Right renal cortex interstitium (tissue), 3 donors: ENCODE data around the gene TALDO1. TPM values are rescaled to one million over a fixed set of nuclear protein-coding genes. Genes with fewer than 3 reads are reported as not detected.

ENCODE experiments used
- DNase-seq, 3 donors: peaks; one replicate each; pipeline ENCODE4 v3.0.0-alpha.2; 2013; ENCODE audit warnings: low read depth in 3 of 3, low spot score in 2 of 3
- polyA plus RNA-seq, 3 donors: library from polyadenylated mRNA; unstranded; fragments of 120-200 nt; gene quantifications; one replicate each; pipeline ENCODE4 v1.2.1, GENCODE V29; 2013; ENCODE audit not compliant: insufficient read length in 3 of 3

The TALDO1 gene
- polyA plus RNA-seq, 3 donors: 109 to 129 (median 120) TPM

GRCh38 chr11:766106-766935, 19.1 kb downstream of the TALDO1 start:
- no peak for DNase-seq

- DNase-seq: no peak
These were observed 19.6 kb downstream of the TALDO1 start for GRCh38 chr11:766936-767210.

DNA sequence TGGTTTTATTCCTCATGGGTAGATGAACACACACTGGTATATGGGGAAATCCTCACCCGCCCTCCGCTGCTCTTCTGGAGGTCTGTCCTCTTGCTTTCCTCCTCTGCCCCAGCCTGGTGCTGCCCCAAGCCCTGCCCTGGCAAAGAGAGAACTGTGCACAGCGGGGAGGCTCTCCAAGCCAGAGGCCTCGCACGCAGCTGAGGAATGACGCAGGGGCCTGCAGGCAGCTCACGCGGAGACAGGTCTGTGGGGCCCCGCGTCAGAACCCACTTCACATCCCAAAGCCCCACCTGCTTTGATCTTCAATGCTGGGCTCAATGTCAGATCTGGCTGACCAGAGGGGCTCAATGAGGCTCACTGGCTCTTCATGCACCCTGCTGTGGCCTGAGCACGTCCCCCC, 20.0 kb downstream of the TALDO1 start:
- no peak for DNase-seq

DNA sequence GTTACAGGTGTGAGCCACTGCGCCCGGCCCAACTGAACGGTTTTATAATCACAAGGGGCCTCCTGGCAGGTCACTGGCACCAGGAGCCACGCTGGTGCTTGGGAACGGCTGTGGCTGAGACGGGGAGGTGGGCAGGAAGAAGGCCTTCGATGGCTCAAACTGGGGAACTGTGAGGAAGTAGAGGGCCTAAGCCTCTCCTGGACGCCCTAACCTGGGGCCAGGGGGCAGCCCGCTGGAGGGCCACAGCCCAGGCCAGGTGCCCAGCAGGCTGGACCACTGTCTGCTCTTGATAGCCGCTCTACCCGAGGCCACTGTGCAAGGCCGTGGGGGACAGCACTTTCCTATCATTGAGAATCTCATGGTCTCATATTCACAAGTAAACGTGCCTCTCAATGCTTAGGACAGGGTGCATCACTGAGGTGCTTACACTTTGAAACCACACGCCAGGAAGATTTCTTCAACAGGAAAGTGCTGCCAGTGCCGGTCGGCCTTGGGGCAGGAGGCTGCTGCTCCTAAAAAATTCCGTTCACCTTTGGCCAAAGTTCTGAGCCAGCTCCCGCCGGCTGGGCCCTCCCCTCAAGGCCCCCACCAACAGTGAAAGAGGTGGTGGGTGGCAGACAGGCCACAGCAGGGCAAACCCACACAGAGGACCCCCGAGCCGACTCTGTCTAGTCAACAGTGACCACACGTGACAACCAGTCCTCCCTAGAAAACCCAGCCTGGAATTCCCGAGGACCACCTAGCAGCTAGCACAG, 22.8 kb downstream of the TALDO1 start:
- DNase-seq: no peak

GRCh38 chr11:770642-771616, 23.7 kb downstream of the TALDO1 start:
- no peak for DNase-seq

DNA sequence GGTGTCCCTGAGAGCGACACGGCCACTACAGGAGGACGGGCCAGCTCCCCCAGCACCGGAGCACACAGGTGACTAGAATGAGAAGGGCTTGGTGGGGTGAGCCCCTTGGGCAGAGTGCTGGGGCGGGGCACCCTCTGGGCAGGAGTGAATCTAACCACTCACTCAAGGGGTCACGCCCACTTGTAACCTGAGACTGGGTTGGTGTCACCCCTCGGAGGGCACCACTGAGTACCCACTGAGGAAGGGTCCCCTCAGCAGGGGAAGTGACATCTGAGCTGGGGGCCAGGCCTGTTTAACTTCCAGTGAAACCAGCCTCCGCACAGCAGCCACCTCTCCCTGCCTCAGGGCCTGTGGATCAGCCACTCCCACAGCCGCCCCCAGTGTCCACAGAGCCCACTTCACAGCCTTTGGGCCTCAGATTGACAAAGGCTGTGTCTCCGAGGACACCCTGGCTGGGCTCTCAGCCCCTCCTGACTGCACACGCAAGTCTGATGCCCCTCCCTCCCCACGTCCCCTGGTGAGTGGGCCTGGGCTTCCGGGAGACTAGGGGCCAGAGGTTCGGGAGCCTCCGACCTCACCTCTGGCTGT, 24.4 kb downstream of the TALDO1 start:
- DNase-seq: no peak

DNA sequence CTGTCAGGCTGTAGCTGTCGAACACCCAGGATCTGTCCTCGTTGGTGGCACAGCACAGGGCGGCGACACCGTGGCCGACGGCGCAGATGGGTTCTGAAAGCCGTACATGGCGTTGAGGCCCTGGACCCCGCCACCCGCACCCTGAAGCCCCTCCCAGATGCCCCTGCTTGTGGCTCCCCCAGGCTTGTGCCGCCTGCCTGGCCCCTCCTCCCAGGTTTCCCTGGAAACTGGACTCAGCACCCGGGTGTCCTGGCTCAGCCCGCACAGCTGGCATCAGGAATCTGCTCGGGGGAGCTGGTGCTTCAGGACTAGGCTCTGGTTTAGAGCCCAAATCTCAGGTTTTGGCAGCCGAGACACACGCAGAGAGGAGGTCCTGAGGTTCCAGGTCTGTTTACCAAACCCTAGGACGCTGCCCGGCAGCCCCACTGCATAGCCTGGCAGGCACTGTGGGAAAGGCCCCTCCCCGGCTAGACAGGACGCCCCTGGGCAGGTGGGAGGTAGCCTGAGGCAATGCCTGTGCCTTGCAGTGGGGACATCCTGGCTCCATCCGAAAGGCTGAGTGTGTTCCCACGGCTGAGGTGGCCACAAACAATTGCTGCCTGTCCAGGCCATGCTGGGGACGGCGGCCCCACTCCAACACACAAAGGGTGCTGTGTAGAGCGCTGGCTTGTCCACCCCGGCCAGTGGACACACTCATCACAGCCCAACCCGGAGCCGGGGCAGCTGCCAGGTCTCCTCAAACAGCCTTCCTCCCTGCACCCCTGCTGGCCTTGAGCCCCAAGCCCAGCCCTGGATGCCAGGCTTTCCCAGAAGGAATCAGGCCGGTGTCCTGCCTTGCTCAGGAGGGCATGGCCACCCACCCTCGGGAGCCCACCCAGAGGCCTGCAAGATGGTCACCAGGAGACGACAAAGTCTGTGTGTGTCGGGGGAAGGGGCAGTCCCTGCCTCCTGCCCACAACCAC, 25.4 kb downstream of the TALDO1 start:
- no peak for DNase-seq

- DNase-seq: no peak
These were observed 26.2 kb downstream of the TALDO1 start for GRCh38 chr11:773425-773824.

DNA sequence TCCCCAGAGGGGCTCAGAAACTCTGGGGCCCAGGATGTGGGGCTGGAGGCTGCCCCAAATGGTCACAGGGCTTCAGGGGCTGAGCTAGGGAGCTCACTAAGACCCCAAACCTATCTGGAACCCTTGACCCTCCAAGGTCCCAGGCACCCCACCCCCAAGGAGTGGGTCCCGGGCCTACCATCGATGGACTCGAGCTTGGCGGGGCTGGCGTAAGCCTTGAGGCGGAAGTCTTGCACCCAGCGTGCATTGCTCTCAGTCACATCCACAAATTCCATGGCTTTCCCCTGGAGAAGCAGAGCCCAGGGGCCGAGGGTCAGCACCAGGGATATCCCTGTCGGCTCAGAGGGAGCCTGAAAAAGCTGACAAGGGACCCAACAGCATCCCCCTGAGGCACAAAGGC, 26.6 kb downstream of the TALDO1 start:
- DNase-seq: no peak

DNA sequence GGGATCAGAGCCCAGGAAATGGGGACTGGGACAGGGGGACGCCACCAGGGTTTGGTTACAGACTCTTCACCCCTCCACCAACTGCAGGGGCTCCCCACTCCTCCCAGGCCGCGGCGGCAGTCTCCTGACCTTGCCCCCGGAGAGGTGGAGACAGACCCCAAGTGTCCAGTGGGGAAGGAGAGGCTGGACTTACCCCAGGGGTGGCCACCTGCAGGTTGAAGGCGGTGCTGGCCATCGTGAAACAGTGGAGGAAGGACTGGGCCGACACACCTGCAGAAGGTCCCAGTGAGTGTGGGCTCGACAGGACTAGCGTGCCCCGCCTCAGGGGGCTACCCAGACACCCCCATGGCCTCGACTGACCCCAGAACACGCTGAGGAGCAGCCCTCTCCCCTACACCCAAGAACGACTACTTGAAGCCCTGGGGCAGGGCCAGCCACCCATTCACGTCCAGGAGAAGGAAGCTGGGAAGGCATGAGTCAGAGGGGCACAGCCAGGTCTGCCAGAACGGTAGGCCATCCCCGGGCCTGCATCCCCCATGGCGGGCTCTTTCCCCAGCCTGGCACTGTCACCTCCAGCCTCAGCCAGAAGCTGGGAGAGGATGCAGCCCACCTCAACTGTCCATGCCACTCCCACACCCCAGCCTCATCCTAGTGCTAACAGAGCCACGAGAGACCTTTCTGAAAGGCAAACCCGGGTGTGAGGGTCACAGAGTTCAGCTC, 27.8 kb downstream of the TALDO1 start:
- no peak for DNase-seq

DNA sequence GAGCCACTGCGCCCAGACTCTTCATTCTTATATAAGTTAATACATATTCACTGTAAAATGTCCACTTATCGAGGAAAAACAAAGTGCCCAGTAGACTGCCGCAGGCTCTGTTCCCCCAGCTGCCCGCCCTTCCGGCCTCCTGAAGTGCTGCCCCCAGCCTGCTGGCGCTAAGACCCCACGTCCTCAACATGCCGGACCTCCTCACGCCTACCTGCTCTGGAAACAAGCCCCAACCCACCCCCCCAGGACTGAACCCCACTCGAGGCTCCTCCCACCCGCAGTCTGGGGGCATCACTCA, 28.9 kb downstream of the TALDO1 start:
- no peak for DNase-seq

DNA sequence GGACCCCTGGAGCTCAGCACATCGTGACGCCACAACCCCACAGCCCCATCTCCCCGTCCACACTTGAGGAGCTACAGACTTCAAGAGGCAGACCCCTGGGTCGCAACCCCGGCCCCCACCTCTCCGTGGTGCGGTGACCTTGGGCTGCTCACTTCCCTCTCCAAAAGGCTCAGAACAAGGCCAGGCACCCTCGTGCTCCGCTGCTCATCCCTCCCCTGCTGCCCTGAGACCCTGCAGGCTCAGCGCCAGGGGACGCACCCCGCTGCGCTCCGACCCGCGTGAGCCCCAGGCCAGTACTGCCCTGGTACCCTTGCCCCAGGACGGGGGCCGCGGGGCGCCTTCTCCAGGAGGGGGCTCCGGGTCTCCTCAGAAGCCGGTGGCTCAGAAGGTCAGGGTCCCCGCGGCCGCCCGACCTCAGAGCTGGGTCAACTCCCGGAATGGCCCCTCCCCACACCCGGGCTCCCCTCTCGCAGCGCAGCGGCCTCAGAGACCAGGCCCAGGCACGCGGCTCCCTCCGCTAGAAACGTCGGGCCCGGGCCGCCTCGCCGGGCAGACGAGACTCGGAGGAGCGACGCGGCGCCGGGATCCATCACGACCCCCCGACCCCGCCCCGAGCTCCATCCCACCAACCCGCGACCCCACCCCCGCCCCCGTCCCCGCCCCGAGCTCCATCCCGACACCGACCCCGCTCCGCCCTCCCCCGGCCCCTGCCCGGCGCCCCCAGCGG, 29.5 kb downstream of the TALDO1 start:
- no peak for DNase-seq

DNA sequence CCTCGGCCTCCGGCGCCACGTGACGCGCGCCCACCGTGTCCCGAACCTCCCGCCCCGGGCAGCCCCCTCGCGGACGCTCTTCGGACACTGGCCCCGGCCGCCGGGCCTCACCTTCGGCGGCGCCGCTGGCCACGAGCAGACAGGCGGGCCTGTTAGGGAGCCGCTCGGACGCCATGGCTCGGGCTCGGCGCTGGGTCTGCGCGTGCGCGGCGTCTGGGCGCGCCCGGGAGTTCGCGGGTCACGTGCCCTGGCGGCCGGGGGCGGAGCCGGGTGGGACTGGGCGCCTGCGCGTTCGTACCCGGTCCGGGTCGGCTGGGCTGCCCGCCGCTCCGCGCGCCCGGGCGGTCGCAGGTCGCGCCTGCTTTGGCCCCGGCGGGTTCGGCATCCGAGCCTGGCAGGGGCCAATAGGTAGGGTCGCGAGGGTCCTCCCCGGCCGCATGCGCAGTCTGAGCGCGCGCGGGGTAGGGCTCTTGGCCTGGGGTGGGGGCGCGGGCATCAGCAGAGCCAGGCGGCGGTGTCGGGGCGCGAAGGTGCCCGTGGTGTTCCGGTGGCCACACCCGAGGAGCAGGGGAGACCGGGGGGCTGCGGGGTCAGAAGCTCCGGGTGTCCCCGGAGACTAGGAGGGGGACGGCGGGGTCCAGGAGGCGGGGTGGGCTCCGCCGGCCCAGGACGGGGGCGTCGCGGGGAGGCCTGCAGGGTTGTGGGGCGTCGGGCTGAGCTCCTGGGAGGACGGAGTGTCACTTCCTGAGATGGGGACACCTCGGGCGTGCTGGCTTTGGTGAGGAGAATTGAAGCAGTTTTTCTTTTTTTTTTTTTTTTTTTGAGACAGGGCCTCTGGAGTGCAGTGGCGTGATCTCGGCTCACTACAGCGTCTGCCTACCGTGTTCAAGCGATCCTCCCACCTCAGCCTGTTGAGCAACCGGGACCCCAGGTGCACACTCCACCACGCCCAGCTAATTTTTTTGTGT, 30.3 kb downstream of the TALDO1 start, which contains the start of gene GATD1:
Gene GATD1, minus strand, starts transcription at position 200 of the 968 bp plus-strand sequence. Its CDS starts 25 bp downstream, at position 175.
- DNase-seq: peak in 2 of 3 donors; percentile 76 to 80

- no peak for DNase-seq
These were observed 32.0 kb downstream of the TALDO1 start for GRCh38 chr11:778976-779954.

DNA sequence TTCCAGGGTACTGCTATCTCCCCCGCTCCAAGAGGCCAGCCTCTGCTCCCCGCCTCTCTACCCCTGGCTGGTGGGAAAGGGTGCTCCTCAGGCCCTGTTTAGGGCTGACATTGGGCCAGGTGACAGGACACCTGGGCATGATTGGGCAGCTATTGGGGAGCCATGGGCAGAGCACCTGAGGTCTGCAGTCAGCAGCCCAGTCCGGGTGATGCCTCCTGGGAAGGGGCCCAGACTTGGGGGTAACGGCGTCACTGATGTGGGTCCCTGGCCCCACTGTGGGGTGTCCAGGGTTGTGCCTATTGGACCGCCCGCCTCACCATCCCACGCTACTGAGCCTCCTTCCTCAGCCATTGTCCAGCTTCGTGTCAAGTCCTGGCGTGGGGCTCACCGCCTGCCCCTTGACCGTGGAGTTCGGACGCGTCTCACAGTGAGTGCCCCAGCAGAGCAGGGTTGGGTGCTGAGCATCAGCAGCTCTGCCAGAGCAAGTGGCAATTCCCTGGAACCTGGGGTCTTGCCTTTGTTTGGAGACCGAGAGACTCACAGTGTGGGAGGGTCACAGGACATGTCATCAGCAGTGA, 32.8 kb downstream of the TALDO1 start:
- no peak for DNase-seq
